HG02943 (cell line): ENCODE measurements around the gene UBE3B.

Source experiments
- ATAC-seq: cut with Tn5 transposase; IDR thresholded peaks from one replicate; pipeline ENCODE4 v1.9.1; 2021; ENCODE audit warnings: mild to moderate bottlenecking, low read depth, moderate library complexity; ENCODE audit not compliant: unreplicated experiment

Gene UBE3B

DNA sequence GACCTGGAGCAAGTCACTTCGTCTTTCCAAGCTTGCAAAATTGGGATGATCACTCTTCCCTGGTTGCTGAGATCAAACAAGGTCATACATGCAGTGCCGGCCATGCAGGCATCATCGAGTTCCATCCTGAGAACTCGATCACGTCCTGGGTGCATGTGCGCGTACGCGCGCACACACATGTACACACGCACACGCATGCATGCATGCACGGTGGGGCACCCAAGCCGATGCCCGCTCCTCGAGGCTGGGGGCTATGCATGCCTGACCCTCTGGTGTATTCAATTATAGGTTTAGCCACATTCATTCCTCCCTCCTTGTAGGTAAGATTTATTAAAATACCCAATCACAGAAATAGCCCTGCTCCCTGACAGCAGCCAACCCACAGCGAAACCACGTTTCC, 69.9 kb downstream of the UBE3B start:
- ATAC-seq = no peak

DNA sequence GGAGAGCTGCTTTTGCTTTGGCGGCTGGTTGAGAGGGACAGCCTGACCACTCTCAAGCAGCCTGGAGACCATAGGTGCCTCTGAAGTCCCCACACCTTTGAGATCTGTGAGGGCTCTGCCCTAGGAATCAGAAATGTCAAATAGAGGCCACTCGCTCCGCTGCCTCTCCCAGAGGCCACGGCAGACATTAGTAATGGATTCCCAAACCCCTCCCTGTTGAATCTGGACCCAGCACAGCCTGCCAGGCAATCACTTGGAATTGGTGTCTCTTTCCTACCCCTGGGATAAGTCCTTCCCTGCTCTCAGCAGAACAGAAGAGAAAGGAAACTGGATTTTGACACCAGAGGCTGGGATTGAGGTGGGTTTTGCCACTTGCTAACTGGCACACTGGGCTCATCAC, 70.8 kb downstream of the UBE3B start:
- no peak for ATAC-seq

DNA sequence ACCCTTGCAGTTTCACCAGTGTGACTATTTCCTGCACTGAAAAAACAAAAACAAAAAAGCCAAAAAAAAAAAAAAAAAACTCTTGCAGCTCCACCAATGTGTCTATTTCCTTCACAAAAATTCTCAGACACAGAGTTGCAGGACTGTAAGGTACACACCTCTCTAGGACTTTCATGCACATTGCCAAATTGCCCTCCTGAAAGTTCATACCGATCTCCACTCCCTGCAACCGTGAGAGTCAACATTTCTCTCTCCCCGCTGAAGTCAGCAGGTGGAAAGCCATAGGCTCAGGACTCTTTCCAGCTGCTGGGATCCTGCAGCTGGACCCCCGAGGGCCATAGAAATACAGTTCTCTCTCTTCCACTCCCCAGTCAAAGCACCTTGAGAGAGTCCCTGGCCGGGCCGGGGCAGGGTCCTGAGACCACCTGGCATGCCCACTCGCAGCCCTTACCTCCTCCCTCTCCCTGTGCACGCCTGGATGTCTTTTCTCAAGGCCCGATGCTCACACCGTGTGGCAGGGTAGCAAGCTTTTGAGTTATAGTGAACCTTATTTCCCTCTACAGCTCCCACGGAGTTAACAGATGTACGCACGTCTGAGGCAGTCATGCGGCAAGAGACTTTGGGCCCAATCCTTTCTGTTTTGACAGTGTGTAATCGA, 72.3 kb downstream of the UBE3B start:
- no peak for ATAC-seq

GRCh38 chr12:109550281-109550680, 72.8 kb downstream of the UBE3B start:
- ATAC-seq = no peak

DNA sequence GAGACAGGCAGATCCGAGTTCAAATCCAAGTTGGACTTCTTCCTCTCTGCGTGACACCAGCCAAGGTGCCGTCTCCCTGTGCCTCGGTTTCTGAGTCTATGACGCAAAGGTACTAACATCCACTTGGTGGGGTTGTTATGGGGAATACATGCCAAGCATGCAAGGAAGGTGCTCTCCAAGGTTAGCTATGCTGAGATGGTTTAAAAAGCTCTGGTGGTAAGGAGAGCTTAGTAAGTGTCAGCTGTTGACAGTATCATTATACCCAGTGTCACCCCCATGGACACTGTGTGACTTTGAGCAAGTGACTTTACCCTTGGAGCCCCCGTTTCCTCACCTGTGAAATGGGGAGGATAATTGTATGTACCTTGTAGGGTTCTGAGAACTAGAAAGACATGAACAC, 73.7 kb downstream of the UBE3B start:
- ATAC-seq = no peak

GRCh38 chr12:109552971-109553370, 75.5 kb downstream of the UBE3B start:
- no peak for ATAC-seq

DNA sequence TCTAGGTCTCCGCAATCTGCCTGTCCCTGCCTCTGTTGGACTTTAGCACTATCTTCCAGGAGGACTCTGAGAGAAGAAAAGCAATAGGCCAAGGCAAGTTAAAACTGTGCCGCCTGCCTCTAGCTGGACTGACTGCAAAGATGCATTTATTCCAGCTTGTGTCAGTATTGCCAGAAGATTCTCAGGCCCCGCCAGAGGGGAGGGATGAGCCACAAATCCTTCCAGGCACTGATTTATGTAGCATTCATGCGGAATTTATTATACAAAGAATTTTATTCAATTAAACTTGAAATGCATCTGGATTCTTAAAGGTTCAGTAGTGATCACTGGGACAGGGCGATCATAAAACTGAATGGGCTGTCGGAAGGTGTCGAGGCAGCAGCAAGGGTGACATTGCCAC, 76.0 kb downstream of the UBE3B start:
- no peak for ATAC-seq

DNA sequence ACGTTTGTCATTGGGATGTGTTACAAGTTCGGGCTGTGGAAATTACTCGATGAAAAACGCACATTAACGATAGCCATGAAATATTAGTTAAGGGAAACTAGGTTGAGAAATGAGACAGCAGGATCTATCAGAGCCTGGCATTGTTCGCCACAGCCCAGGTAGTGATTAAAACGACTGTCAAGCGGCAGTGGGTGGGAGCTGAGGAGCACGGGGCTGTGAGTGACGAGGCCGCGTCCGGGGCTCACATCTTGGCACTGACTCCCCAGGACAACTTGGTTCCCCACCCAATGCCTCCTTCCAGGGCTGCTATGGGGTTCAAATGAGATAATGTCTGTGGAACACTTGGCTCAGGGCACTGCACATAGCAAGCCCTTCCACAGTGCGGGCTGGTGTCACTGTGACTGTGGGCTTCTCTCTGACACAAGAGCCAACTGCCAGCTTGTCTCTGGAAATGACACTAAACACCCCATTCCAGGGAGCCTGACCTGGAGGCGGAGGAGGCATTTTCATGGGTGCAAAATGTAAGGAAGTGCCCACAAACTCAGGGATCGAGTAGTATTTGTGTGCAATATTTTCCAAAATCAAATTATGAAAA, 76.6 kb downstream of the UBE3B start:
- ATAC-seq = no peak

GRCh38 chr12:109554761-109555160, 77.3 kb downstream of the UBE3B start:
- ATAC-seq = no peak

GRCh38 chr12:109555431-109556315, 78.2 kb downstream of the UBE3B start:
- no peak for ATAC-seq

DNA sequence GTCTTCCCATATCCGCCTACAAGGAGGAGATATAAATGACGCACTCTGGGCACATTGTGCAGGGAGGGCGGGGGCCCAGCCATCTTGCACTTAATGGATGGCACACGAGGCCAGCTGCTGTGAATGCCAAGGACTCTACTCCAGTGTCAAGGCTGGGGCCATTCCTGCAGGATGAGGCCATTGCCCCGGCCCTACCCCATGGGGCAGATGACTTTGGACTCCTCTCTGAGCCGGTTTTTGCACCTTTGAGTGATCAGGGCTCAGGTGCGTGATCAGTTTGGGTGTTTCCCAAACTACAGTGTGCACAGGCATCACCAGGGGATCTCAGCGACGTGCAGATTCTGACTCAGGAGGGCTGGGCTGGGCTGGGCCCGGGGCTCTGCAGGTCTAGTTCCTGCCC, 79.8 kb downstream of the UBE3B start:
- no peak for ATAC-seq

DNA sequence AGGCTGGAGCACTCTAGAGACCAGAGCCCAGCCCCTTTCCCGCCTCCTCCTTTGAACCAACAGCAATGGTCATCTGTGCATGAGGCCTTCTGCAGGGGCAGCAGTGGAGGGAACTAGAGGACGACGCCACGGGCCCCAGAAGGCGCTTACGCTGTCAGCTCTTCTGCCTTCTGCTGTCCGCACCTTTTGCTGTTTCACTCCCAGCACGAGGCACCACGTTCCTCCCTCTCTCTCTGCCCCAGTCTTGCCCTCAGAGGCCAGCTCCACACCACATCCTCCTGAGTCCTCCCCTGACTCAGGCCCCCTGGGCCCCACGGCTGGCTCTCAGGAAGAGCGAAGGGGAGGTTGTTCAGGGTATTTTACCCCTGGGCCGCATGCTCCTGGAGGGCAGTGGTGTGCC, 80.4 kb downstream of the UBE3B start:
- ATAC-seq = no peak

DNA sequence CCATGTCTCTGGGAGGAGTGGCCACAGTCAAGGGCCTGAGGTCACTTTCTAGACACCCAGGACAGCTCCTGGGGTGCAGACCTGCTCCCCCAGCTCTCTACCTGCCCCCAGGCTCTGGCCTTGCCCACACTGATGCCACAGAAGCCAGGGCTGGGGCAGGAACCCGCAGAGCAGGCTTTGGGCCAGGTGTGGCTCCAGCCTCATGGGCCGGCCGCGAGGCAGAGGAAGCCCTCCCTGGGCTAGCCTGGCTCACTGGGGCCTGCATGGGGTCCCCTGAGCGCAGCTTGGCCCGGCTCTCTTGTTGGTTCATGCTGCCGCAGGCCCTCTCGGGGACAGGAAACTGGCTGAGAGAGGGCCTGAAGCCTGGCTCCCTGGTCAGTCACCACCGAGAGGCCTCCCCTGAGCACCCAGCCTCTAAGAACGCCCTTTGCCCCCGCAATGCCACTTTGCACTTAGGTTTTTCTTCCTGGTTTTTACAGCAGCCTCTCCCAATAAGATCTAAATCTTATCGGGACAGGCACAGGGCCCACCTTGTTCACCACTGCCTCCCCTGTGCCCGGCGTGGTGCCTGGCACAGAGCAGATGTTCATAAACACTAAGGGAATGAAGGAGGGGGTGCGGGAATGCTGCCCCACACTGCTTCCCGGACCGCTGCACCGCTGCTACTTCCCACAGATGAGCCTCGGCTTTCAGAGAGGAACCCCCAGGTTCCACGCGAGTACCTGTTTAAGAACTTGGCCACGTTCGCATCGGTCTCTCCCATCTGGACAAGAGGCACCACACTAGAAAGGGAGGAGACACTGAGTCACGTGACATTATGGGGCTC, 81.2 kb downstream of the UBE3B start:
- ATAC-seq = no peak

DNA sequence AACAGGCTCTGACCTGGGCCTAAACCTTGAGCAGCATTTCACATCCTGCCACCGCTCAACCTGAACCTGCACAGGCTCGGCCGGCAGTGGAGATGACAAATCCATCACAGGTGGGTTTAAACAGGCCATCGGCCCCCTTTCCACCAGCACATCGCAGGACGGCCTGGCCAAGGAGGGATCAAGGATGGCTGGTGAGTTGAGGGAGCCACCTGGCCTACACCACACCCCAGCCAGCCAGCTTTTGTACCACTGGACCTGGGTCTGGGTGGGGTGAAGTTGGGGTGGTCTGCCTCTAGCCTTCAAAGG, 81.7 kb downstream of the UBE3B start:
- no peak for ATAC-seq

DNA sequence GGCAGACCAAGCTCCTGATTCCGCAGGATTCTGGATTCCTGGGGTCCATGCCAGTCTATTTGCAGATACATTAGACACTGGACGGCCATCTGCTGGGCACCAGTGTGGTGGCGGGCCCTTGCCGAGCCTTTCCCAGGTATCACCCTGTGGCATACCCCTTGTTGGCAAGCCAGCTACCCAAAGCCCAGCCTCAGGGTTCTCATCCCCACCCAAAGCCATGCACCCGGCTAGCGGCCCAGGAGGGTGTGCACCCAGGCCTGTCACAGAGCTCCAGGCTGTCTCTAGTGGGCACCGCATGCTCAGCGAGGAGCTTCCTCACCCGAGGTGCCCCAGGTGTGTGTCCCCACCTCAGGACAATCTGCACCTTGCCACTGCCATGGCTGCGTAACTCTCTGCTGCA, 82.2 kb downstream of the UBE3B start:
- no peak for ATAC-seq

- no peak for ATAC-seq
Measured at GRCh38 chr12:109560867-109561710, 83.7 kb downstream of the UBE3B start.

- no peak for ATAC-seq
Measured at GRCh38 chr12:109561711-109562030, 84.2 kb downstream of the UBE3B start.

- no peak for ATAC-seq
Measured at GRCh38 chr12:109562871-109563270, 85.4 kb downstream of the UBE3B start.

GRCh38 chr12:109563291-109564284, 86.2 kb downstream of the UBE3B start:
- ATAC-seq = no peak
